Renal pelvis (tissue), 4 donors: ENCODE data around the gene CLINT1. TPM values are rescaled to one million over a fixed set of nuclear protein-coding genes. Genes with fewer than 3 reads are reported as not detected.

ENCODE experiments used
- DNase-seq: peaks from one replicate; pipeline ENCODE4 v3.0.0-alpha.2; 2013
- polyA plus RNA-seq, 3 donors: library from polyadenylated mRNA; unstranded; fragments of 120-200 nt; gene quantifications; one replicate each; pipeline ENCODE4 v1.2.1, GENCODE V29; 2013; ENCODE audit not compliant: insufficient read length in 3 of 3

Gene CLINT1
- polyA plus RNA-seq, 3 donors = 115 to 145 (median 139) TPM

DNA sequence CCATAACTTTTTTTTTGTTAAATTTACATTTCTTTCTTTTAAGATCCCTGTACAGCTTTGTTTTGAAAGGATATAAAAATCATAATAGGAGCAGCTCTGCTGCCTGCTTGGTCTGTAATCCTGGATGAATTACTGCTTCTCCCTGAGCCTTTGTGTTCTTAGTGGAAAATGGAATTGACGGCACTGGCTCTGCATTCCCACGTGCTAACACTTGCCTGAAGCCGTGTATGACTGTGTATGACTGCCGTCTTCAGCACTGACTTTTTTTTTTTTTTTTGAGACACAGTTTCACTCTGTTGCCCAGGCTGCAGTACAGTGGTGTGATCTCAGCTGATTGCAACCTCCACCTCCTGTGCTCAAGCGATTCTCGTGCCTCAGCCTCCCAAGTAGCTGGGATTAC lies 123.0 kb downstream of the CLINT1 start:
- DNase-seq = no peak

Other genes starting within 250 kb of the CLINT1 start
- gene SOX30, start 206.7 kb downstream of the CLINT1 start, polyA plus RNA-seq = under 1 TPM; 0.58 to 0.68 (median 0.64) TPM
- gene C5orf52, start 187.6 kb downstream of the CLINT1 start, polyA plus RNA-seq = not detected
- gene THG1L, start 127.7 kb downstream of the CLINT1 start, polyA plus RNA-seq = 10 to 100 TPM; 24.4 to 26.7 (median 26.0) TPM
- gene LSM11, start 115.4 kb downstream of the CLINT1 start, polyA plus RNA-seq = 1 to 10 TPM; 7.4 to 8.5 (median 7.7) TPM